ENCODE measurements around the gene CPT1C.

CPT1C gene

DNA sequence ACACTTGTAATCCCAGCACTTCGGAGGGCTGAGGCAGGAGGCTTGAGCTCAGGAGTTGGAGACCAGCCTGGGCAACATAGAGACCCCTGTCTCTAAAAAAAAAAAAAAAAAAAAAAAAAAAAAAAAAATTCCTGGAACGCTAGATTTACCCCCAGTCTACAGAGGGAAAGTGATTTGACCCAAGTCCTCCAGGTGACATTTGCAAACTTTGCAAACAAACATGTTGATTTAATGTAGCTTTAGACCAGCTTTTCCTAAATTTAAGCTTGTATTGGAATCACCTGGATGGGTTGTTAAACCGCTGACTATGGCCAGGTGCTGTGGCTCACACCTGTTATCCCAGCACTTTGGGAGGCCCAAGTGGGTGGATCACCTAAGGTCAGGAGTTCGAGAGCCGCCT lies 8.4 kb downstream of the CPT1C start:
- H3K27me3 ChIP-seq (ENCODE audit: control insufficient read depth, insufficient read depth, low read length) = no peaks in the 10 kb centered on the region

DNA sequence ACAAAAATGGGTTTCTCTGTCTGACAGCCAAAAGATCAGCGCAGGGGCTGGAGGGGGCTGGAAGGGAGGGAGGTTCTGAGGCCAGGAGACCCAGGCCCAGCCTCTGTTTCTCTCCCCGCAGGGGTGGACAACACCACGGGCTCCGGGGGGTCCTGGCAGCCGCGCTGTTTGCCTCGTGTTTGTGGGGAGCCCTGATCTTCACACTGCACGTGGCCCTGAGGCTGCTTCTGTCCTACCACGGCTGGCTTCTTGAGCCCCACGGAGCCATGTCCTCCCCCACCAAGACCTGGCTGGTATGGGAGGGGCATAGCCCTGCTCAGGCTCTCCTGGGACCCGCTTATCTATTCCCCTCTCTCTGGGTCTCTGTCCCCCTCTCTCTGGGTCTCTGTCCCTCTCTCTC lies 9.6 kb downstream of the CPT1C start:
- Histone ChIP-seq H3K4me1 (ENCODE audit: control insufficient read depth, low read depth, low read length) (no peaks in the 10 kb centered on the region), H3K4me3 (ENCODE audit: low read length) (no peak overlapping the region), H3K27me3 (ENCODE audit: control insufficient read depth, insufficient read depth, low read length) (no peaks in the 10 kb centered on the region), H3K9me3 (ENCODE audit: control insufficient read depth, low read depth, low read length) (no peaks in the 10 kb centered on the region), H3K9ac (ENCODE audit: low read length) (no peak overlapping the region), H3K27ac (ENCODE audit: low read length) (no peak overlapping the region), H3K36me3 (ENCODE audit: control insufficient read depth, low read depth, low read length) (peaks cover 19% of the 10 kb centered on the region)

More for the DNA sequence above, 8.4 kb downstream of the CPT1C start:
- Histone ChIP-seq H3K36me3 (ENCODE audit: control insufficient read depth, low read depth, low read length) (peaks cover 10% of the 10 kb centered on the region), H3K4me3 (ENCODE audit: low read length) (no peak overlapping the region), H3K27ac (ENCODE audit: low read length) (no peak overlapping the region), H3K9ac (ENCODE audit: low read length) (no peak overlapping the region), H3K4me1 (ENCODE audit: control insufficient read depth, low read depth, low read length) (no peaks in the 10 kb centered on the region), H3K9me3 (ENCODE audit: control insufficient read depth, low read depth, low read length) (no peaks in the 10 kb centered on the region)

- Histone ChIP-seq H3K27me3 (ENCODE audit: control insufficient read depth, insufficient read depth, low read length) (no peaks in the 10 kb centered on the region), H3K36me3 (ENCODE audit: control insufficient read depth, low read depth, low read length) (peaks cover 25% of the 10 kb centered on the region), H3K4me3 (ENCODE audit: low read length) (no peak overlapping the region), H3K4me1 (ENCODE audit: control insufficient read depth, low read depth, low read length) (no peaks in the 10 kb centered on the region), H3K9ac (ENCODE audit: low read length) (no peak overlapping the region), H3K27ac (ENCODE audit: low read length) (no peak overlapping the region), H3K9me3 (ENCODE audit: control insufficient read depth, low read depth, low read length) (no peaks in the 10 kb centered on the region)
Observed at GRCh38 chr19:49701271-49701786, 10.4 kb downstream of the CPT1C start.

- H3K9me3 ChIP-seq (ENCODE audit: control insufficient read depth, low read depth, low read length) = no peaks in the 10 kb centered on the region
- no peak overlapping the region for H3K27ac ChIP-seq (ENCODE audit: low read length)
- no peak overlapping the region for H3K9ac ChIP-seq (ENCODE audit: low read length)
- H3K4me1 ChIP-seq (ENCODE audit: control insufficient read depth, low read depth, low read length) = no peaks in the 10 kb centered on the region
- H3K27me3 ChIP-seq (ENCODE audit: control insufficient read depth, insufficient read depth, low read length) = no peaks in the 10 kb centered on the region
- peaks cover 27% of the 10 kb centered on the region for H3K36me3 ChIP-seq (ENCODE audit: control insufficient read depth, low read depth, low read length)
- no peak overlapping the region for H3K4me3 ChIP-seq (ENCODE audit: low read length)
Observed at GRCh38 chr19:49704888-49705642, 14.1 kb downstream of the CPT1C start.

DNA sequence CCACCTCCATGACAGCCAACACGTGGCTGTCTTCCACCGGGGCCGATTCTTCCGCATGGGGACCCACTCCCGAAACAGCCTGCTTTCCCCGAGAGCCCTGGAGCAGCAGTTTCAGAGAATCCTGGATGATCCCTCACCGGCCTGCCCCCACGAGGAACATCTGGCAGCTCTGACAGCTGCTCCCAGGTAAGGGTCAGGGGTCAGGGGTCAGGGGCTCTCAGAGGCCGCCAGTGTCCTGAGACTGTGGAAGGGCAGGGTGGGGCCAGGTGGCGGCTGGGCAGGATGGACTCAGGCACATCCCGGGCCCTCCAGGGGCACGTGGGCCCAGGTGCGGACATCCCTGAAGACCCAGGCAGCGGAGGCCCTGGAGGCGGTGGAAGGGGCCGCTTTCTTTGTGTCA lies 15.0 kb downstream of the CPT1C start:
- H3K9ac ChIP-seq (ENCODE audit: low read length) = no peak overlapping the region
- H3K9me3 ChIP-seq (ENCODE audit: control insufficient read depth, low read depth, low read length) = no peaks in the 10 kb centered on the region
- no peak overlapping the region for H3K27ac ChIP-seq (ENCODE audit: low read length)
- H3K27me3 ChIP-seq (ENCODE audit: control insufficient read depth, insufficient read depth, low read length) = no peaks in the 10 kb centered on the region
- H3K36me3 ChIP-seq (ENCODE audit: control insufficient read depth, low read depth, low read length) = peaks cover 33% of the 10 kb centered on the region
- H3K4me1 ChIP-seq (ENCODE audit: control insufficient read depth, low read depth, low read length) = no peaks in the 10 kb centered on the region
- H3K4me3 ChIP-seq (ENCODE audit: low read length) = no peak overlapping the region

DNA sequence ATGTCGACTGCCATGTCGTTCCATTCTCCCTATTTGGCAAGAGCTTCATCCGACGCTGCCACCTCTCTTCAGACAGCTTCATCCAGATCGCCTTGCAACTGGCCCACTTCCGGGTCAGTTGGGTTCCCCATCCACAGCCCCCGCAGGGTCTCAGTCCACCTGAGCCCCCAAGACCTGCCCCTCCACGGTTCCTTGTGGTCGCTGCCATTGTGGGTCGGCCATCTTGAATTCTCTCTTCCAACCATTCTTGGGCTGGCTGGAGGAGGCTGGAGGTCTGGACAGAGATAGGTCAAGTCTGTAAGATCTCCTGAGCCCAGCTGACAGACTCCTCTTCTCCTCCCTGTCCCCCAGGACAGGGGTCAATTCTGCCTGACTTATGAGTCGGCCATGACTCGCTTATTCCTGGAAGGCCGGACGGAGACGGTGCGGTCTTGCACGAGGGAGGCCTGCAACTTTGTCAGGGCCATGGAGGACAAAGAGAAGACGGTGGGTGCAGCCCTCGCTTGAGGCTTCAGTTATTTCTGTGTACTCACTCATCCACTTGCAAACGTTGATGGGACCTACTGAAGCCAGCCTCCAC lies 19.5 kb downstream of the CPT1C start:
- Histone ChIP-seq H3K9me3 (ENCODE audit: control insufficient read depth, low read depth, low read length) (no peaks in the 10 kb centered on the region), H3K4me1 (ENCODE audit: control insufficient read depth, low read depth, low read length) (peaks cover 3% of the 10 kb centered on the region), H3K27me3 (ENCODE audit: control insufficient read depth, insufficient read depth, low read length) (no peaks in the 10 kb centered on the region), H3K4me3 (ENCODE audit: low read length) (no peak overlapping the region), H3K36me3 (ENCODE audit: control insufficient read depth, low read depth, low read length) (peaks cover 31% of the 10 kb centered on the region), H3K27ac (ENCODE audit: low read length) (no peak overlapping the region), H3K9ac (ENCODE audit: low read length) (no peak overlapping the region)

DNA sequence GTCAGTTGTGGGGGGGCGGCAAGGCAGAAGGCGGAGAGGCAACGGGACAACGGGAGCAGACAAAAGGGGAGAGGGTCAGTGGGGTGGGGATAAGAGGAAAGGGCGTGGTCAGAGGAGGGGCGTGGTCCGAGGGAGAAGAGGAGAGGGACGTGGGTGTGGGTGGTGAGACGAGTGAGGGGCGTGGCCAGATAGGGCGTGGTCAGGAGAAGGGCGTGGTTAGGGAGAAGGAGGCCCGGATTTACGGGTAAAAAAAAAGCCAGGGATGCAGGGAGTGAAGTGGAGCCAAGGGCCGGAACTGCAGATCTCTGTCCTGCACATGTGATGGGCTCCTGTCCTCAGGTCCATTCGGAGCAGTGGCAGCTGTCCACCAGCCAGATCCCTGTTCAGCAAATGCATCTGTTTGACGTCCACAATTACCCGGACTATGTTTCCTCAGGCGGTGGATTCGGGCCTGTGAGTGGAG lies 21.5 kb downstream of the CPT1C start:
- Histone ChIP-seq H3K36me3 (ENCODE audit: control insufficient read depth, low read depth, low read length) (peaks cover 18% of the 10 kb centered on the region), H3K4me3 (ENCODE audit: low read length) (no peak overlapping the region), H3K4me1 (ENCODE audit: control insufficient read depth, low read depth, low read length) (peaks cover 3% of the 10 kb centered on the region), H3K27ac (ENCODE audit: low read length) (no peak overlapping the region), H3K9me3 (ENCODE audit: control insufficient read depth, low read depth, low read length) (no peaks in the 10 kb centered on the region), H3K27me3 (ENCODE audit: control insufficient read depth, insufficient read depth, low read length) (no peaks in the 10 kb centered on the region), H3K9ac (ENCODE audit: low read length) (no peak overlapping the region)

GRCh38 chr19:49713236-49713845 lies 22.4 kb downstream of the CPT1C start:
- Histone ChIP-seq H3K27ac (ENCODE audit: low read length) (no peak overlapping the region), H3K4me1 (ENCODE audit: control insufficient read depth, low read depth, low read length) (peaks cover 3% of the 10 kb centered on the region), H3K36me3 (ENCODE audit: control insufficient read depth, low read depth, low read length) (peaks cover 18% of the 10 kb centered on the region), H3K4me3 (ENCODE audit: low read length) (no peak overlapping the region), H3K9me3 (ENCODE audit: control insufficient read depth, low read depth, low read length) (no peaks in the 10 kb centered on the region), H3K27me3 (ENCODE audit: control insufficient read depth, insufficient read depth, low read length) (no peaks in the 10 kb centered on the region), H3K9ac (ENCODE audit: low read length) (no peak overlapping the region)

DNA sequence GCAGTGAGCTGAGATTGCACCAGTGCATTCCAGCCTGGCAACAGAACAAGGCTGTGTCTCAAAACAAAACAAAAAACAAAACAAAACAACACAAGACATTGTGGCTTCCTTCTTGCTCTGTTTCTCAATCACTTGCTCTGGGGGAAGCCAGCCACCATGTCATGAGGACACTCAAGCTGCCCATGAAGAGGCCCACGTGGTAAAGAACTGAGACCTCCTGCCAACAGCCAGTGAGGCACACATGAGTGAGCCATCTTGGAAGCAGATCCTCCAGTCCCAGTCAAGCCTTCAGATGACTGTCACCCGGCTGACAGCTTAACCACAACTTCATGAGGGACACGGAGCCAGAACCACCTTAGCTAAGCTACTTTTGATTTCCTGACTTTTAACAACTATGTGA lies 25.2 kb downstream of the CPT1C start:
- no peak overlapping the region for H3K4me3 ChIP-seq (ENCODE audit: low read length)
- H3K27ac ChIP-seq (ENCODE audit: low read length) = no peak overlapping the region
- H3K9ac ChIP-seq (ENCODE audit: low read length) = no peak overlapping the region
- H3K36me3 ChIP-seq (ENCODE audit: control insufficient read depth, low read depth, low read length) = peaks cover 6% of the 10 kb centered on the region
- no peaks in the 10 kb centered on the region for H3K9me3 ChIP-seq (ENCODE audit: control insufficient read depth, low read depth, low read length)
- H3K4me1 ChIP-seq (ENCODE audit: control insufficient read depth, low read depth, low read length) = peaks cover 3% of the 10 kb centered on the region
- no peaks in the 10 kb centered on the region for H3K27me3 ChIP-seq (ENCODE audit: control insufficient read depth, insufficient read depth, low read length)

- no peak overlapping the region for H3K27ac ChIP-seq (ENCODE audit: low read length)
- H3K36me3 ChIP-seq (ENCODE audit: control insufficient read depth, low read depth, low read length) = no peaks in the 10 kb centered on the region
- no peaks in the 10 kb centered on the region for H3K4me1 ChIP-seq (ENCODE audit: control insufficient read depth, low read depth, low read length)
- no peaks in the 10 kb centered on the region for H3K27me3 ChIP-seq (ENCODE audit: control insufficient read depth, insufficient read depth, low read length)
- H3K4me3 ChIP-seq (ENCODE audit: low read length) = no peak overlapping the region
- H3K9ac ChIP-seq (ENCODE audit: low read length) = no peak overlapping the region
- no peaks in the 10 kb centered on the region for H3K9me3 ChIP-seq (ENCODE audit: control insufficient read depth, low read depth, low read length)
Observed at GRCh38 chr19:49718511-49718910, 27.6 kb downstream of the CPT1C start.

GRCh38 chr19:49718991-49719390 lies 28.1 kb downstream of the CPT1C start:
- no peaks in the 10 kb centered on the region for H3K4me1 ChIP-seq (ENCODE audit: control insufficient read depth, low read depth, low read length)
- no peak overlapping the region for H3K9ac ChIP-seq (ENCODE audit: low read length)
- no peaks in the 10 kb centered on the region for H3K9me3 ChIP-seq (ENCODE audit: control insufficient read depth, low read depth, low read length)
- no peaks in the 10 kb centered on the region for H3K27me3 ChIP-seq (ENCODE audit: control insufficient read depth, insufficient read depth, low read length)
- no peak overlapping the region for H3K27ac ChIP-seq (ENCODE audit: low read length)
- no peak overlapping the region for H3K4me3 ChIP-seq (ENCODE audit: low read length)
- no peaks in the 10 kb centered on the region for H3K36me3 ChIP-seq (ENCODE audit: control insufficient read depth, low read depth, low read length)

All from iPS-18a (cell line).